K562 (cell line): Measurements from ENCODE around the gene UTP14A. TPM values are rescaled to one million over a fixed set of nuclear protein-coding genes. Genes with fewer than 3 reads are reported as not detected.

ENCODE experiments used
- CAMTA2 ChIP-seq: fragments of 250-450 bp; sonication (Bioruptor Pico); conservative IDR thresholded peaks from 2 replicates; pipeline ENCODE4 v1.5.1; 2022
- CBX5 ChIP-seq: IDR thresholded peaks from 2 replicates; pipeline ENCODE4 v1.6.1; 2014; ENCODE audit warnings: low read depth, borderline replicate concordance
- CTBP1 ChIP-seq: fragments of 450-650 bp; IDR thresholded peaks from 2 replicates; pipeline ENCODE4 v1.6.1; 2016; ENCODE audit warnings: borderline replicate concordance
- DPF2 ChIP-seq: fragments of 450-650 bp; IDR thresholded peaks from 2 replicates; pipeline ENCODE4 v1.6.1; 2016
- EP400 ChIP-seq: fragments of 450-650 bp; IDR thresholded peaks from 2 replicates; pipeline ENCODE4 v1.6.1; 2017; ENCODE audit warnings: antibody characterized with exemption, mild to moderate bottlenecking, moderate library complexity
- FIP1L1 ChIP-seq: fragments of 200-400 bp; formaldehyde crosslinking; IDR thresholded peaks from 2 replicates; pipeline ENCODE4 v1.6.1; 2018; ENCODE audit warnings: mild to moderate bottlenecking, low read depth, low read length; ENCODE audit not compliant: poor library complexity, severe bottlenecking
- GATAD2A ChIP-seq: fragments of 450-650 bp; IDR thresholded peaks from 2 replicates; pipeline ENCODE4 v1.6.1; 2017
- HEY1 ChIP-seq: fragments of 250-450 bp; sonication (Bioruptor Pico); IDR thresholded peaks from 2 replicates; pipeline ENCODE4 v1.5.0; 2020; ENCODE audit warnings: mild to moderate bottlenecking, moderate library complexity, borderline replicate concordance
- JUND ChIP-seq, 2 experiments: IDR thresholded peaks; 2 replicates in 1 of 2; 3 replicates in 1 of 2; pipeline ENCODE4 v1.6.1; 2011; ENCODE audit warnings: borderline replicate concordance in 2 of 2, low read depth in 2 of 2, low read length in 2 of 2, improper control_type of control experiment in 1 of 2, missing biosample characterization in 1 of 2, missing genetic modification characterization in 1 of 2, missing genetic modification reagents in 1 of 2
- KDM4B ChIP-seq, 2 experiments: fragments of 450-650 bp in 1 of 2; sonication (generic) in 1 of 2; IDR thresholded peaks; 2 replicates each; pipeline ENCODE4 v1.6.1; 2016 to 2017; ENCODE audit warnings: borderline replicate concordance in 2 of 2, antibody characterized with exemption in 1 of 2, low read depth in 1 of 2, mild to moderate bottlenecking in 1 of 2
- NR4A1 ChIP-seq, 2 experiments: fragments of 250-450 bp in 1 of 2; fragments of 450-650 bp in 1 of 2; sonication (Bioruptor Pico) in 1 of 2; IDR thresholded peaks; 2 replicates each; pipeline versions ENCODE4 v1.4.0 to v1.6.1; 2016 to 2020; ENCODE audit warnings: mild to moderate bottlenecking in 2 of 2, missing compliant biosample characterization in 1 of 2, missing genetic modification characterization in 1 of 2, moderate library complexity in 1 of 2
- PHF20 ChIP-seq: fragments of 450-650 bp; IDR thresholded peaks from 2 replicates; pipeline ENCODE4 v1.6.1; 2018; ENCODE audit not compliant: partially characterized antibody
- POLR2AphosphoS5 ChIP-seq: IDR thresholded peaks from 2 replicates; pipeline ENCODE4 v1.6.1; 2011; ENCODE audit warnings: mild to moderate bottlenecking, low read depth, low read length, moderate library complexity; ENCODE audit not compliant: control insufficient read depth, insufficient read depth
- SMARCA4 ChIP-seq: fragments of 450-650 bp; IDR thresholded peaks from 2 replicates; pipeline ENCODE4 v1.6.1; 2016
- SREBF1 ChIP-seq: fragments of 150-350 bp; IDR thresholded peaks from 2 replicates; pipeline ENCODE4 v1.6.1; 2014; ENCODE audit warnings: antibody characterized with exemption, low read depth, low read length, borderline replicate concordance
- TEAD4 ChIP-seq, 2 experiments: sonication (generic) in 1 of 2; formaldehyde crosslinking in 1 of 2; IDR thresholded peaks; 2 replicates each; pipeline versions ENCODE4 v1.6.1 to v1.8.0; 2012 to 2022; ENCODE audit warnings: borderline replicate concordance in 1 of 2, inconsistent platforms in 1 of 2, low read length in 1 of 2, mild to moderate bottlenecking in 1 of 2, missing genetic modification reagents in 1 of 2
- ZKSCAN3 ChIP-seq: fragments of 250-450 bp; sonication (Bioruptor Pico); IDR thresholded peaks from 2 replicates; pipeline ENCODE4 v1.4.0; 2020
- ZNF431 ChIP-seq: sonication (generic); formaldehyde crosslinking; IDR thresholded peaks from 2 replicates; pipeline ENCODE4 v1.8.0; 2022; ENCODE audit warnings: mild to moderate bottlenecking, missing genetic modification reagents
- ZNF584 ChIP-seq: fragments of 200-800 bp; sonication (Bioruptor generic); IDR thresholded peaks from 2 replicates; pipeline ENCODE4 v1.6.1; 2016; ENCODE audit warnings: low read depth, mild to moderate bottlenecking, missing genetic modification characterization, missing compliant biosample characterization
- polyA plus RNA-seq, 8 experiments: library from polyadenylated mRNA; depleted of rRNA in 4 of 8; stranded (reverse) in 5 of 8; unstranded in 3 of 8; fragments of >200 nt; fragmentation: Nextera tagmentation in 2 of 8; fragmentation: Illumina TruSeq in 1 of 8; extraction: Ambion mirVana in 2 of 8; extraction: Trizol in 1 of 8; gene quantifications; 2 replicates each; pipeline versions ENCODE4 v1.2.1 to v1.2.3, GENCODE V29; 2011 to 2014; ENCODE audit warnings: inconsistent platforms in 1 of 8, missing spikeins in 1 of 8
- total RNA-seq, 7 experiments: library from RNA; depleted of rRNA in 6 of 7; stranded (reverse); fragments of >200 nt in 6 of 7; fragmentation: Illumina TruSeq in 2 of 7; extraction: Trizol in 2 of 7; gene quantifications; 2 replicates each; pipeline versions ENCODE4 v1.2.1 to v1.2.3, GENCODE V29; 2011 to 2021; ENCODE audit warnings: low replicate concordance in 1 of 7
- TF ChIP-seq, protein P1 (sequence below), 2 experiments: IDR thresholded peaks; 2 replicates each; pipeline ENCODE4 v1.6.1; 2011; ENCODE audit warnings: borderline replicate concordance in 1 of 2, control low read depth in 1 of 2, low read depth in 1 of 2, low read length in 1 of 2, mild to moderate bottlenecking in 1 of 2, mixed read lengths in 1 of 2, moderate library complexity in 1 of 2; ENCODE audit not compliant: insufficient read depth in 1 of 2, insufficient read length in 1 of 2, poor library complexity in 1 of 2, severe bottlenecking in 1 of 2; ENCODE audit errors: extremely low read depth in 1 of 2
- TF ChIP-seq, protein P2 (sequence below): fragments of 250-450 bp; sonication (Bioruptor Pico); IDR thresholded peaks from 2 replicates; pipeline ENCODE4 v1.5.0; 2020; ENCODE audit warnings: mild to moderate bottlenecking
- TF ChIP-seq, protein P3 (sequence below): sonication (generic); formaldehyde crosslinking; IDR thresholded peaks from 2 replicates; pipeline ENCODE4 v1.8.1; 2023; ENCODE audit warnings: mild to moderate bottlenecking, missing genetic modification reagents

UTP14A gene
- total and polyA plus RNA-seq, 9 of the 15 experiments (the other 6 are each of a cell fraction or from before 2014, with no cell fraction given): 30.5 to 91.0 (median 64.1) TPM

DNA sequence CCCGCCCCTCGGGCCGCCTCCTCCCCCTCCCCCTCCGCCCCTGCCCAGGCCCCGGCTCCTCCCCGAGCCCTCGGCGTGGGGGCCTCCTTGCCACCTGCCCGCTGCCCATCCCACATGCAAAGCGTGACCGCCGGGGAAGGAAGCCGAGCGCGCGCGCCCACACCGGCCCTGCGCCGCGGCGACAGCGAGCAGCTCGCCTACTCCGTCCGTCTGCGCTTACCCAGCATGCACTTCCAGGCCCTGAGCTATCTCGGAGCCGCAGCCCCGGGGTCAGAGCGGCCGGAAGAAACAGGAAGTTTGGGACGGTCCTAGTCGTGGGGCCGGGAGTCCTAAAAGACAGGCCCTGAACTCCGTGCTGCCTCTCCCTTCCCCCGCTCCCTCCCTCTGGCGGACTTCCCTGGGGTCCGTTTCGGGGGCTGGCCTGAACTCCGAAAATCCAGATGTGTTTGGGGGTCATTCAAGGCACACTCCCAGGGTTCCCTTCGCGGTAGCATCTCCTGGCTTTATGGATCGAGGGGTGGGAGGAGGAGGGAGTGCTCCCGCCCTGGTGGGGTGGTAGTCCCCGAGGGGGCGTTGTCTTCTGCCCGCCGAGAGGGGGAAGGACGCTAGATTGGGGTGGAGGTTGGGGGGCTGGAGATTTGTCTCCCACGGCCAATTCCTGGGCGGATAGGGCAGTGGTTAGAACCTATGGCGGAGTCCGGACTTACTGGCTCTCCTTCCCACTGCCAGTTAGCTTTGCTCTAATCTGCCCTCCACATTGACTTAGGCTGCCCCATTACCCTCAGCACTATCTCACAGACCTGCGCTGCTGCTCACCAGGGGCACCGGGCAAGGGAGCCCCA, 51.5 kb downstream of the UTP14A start (continued):
- peak; percentile 30 for TF ChIP-seq FIP1L1
- 0 out of 2 replicates have a peak, but pooled peaks have one; percentile 33 for TF ChIP-seq CBX5
- peak; percentile 15; the same call in 1 of the 2 replicates for TF ChIP-seq TEAD4 (IDR thresholded peaks at IDR 0.05; ENCODE audit: low read length)
- TF ChIP-seq TEAD4 (CRISPR knock-in tag; IDR thresholded peaks at IDR 0.05; ENCODE audit: borderline replicate concordance): no peak
- 0 out of 4 replicates have a peak, but pooled peaks of 1 of the 2 experiments have one; percentile 31 for TF ChIP-seq KDM4B (IDR thresholded peaks at IDR 0.05; ENCODE audit: borderline replicate concordance in 2 of 2, low read depth in 1 of 2)
- TF ChIP-seq DPF2: peak; percentile 70; the same call in 1 of the 2 replicates
- no peak for TF ChIP-seq ZNF584 (CRISPR knock-in tag)
- peak; percentile 64 for TF ChIP-seq POLR2AphosphoS5
- TF ChIP-seq, protein P1, sequence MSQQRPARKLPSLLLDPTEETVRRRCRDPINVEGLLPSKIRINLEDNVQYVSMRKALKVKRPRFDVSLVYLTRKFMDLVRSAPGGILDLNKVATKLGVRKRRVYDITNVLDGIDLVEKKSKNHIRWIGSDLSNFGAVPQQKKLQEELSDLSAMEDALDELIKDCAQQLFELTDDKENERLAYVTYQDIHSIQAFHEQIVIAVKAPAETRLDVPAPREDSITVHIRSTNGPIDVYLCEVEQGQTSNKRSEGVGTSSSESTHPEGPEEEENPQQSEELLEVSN (IDR thresholded peaks at IDR 0.05; ENCODE audit: borderline replicate concordance in 1 of 2, extremely low read depth in 1 of 2, insufficient read depth in 1 of 2, insufficient read length in 1 of 2, low read depth in 1 of 2, low read length in 1 of 2, poor library complexity in 1 of 2, severe bottlenecking in 1 of 2): peak; percentile 91 to 95
- 0 out of 2 replicates have a peak, but pooled peaks have one; percentile 10 for TF ChIP-seq JUND (IDR thresholded peaks at IDR 0.05; ENCODE audit: borderline replicate concordance, low read depth, low read length)
- peak; percentile 15; the same call in 1 of the 3 replicates for TF ChIP-seq JUND (tag; IDR thresholded peaks at IDR 0.05; ENCODE audit: borderline replicate concordance, low read depth, low read length)
- TF ChIP-seq, protein P2, sequence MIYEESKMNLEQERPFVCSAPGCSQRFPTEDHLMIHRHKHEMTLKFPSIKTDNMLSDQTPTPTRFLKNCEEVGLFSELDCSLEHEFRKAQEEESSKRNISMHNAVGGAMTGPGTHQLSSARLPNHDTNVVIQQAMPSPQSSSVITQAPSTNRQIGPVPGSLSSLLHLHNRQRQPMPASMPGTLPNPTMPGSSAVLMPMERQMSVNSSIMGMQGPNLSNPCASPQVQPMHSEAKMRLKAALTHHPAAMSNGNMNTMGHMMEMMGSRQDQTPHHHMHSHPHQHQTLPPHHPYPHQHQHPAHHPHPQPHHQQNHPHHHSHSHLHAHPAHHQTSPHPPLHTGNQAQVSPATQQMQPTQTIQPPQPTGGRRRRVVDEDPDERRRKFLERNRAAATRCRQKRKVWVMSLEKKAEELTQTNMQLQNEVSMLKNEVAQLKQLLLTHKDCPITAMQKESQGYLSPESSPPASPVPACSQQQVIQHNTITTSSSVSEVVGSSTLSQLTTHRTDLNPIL (CRISPR knock-in tag): no peak
- TF ChIP-seq NR4A1 (CRISPR knock-in tag; IDR thresholded peaks at IDR 0.05): no peak
- TF ChIP-seq NR4A1 (tag; IDR thresholded peaks at IDR 0.05): peak; percentile 73
- TF ChIP-seq, protein P3, sequence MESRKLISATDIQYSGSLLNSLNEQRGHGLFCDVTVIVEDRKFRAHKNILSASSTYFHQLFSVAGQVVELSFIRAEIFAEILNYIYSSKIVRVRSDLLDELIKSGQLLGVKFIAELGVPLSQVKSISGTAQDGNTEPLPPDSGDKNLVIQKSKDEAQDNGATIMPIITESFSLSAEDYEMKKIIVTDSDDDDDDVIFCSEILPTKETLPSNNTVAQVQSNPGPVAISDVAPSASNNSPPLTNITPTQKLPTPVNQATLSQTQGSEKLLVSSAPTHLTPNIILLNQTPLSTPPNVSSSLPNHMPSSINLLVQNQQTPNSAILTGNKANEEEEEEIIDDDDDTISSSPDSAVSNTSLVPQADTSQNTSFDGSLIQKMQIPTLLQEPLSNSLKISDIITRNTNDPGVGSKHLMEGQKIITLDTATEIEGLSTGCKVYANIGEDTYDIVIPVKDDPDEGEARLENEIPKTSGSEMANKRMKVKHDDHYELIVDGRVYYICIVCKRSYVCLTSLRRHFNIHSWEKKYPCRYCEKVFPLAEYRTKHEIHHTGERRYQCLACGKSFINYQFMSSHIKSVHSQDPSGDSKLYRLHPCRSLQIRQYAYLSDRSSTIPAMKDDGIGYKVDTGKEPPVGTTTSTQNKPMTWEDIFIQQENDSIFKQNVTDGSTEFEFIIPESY (CRISPR knock-in tag): no peak
- TF ChIP-seq CAMTA2 (CRISPR knock-in tag): no peak
- TF ChIP-seq ZKSCAN3 (CRISPR knock-in tag): no peak
- no peak for TF ChIP-seq ZNF431 (CRISPR knock-in tag)
- TF ChIP-seq EP400: peak; percentile 73
- no peak for TF ChIP-seq SREBF1
- no peak for TF ChIP-seq HEY1
- peak; percentile 44; the same call in 1 of the 2 replicates for TF ChIP-seq GATAD2A
- TF ChIP-seq CTBP1: peak; percentile 79
- TF ChIP-seq SMARCA4: peak; percentile 47; the same call in 1 of the 2 replicates
- TF ChIP-seq PHF20: peak; percentile 70
